K562 (cell line): Measurements from ENCODE around the gene DGKE. TPM values are rescaled to one million over a fixed set of nuclear protein-coding genes. Genes with fewer than 3 reads are reported as not detected.
A peak's percentile ranks its signal among the peaks of the same experiment; 100 is the strongest.

Experiments used
- ATAC-seq: fragments of 200-7000 bp; cut with Tn5 transposase; 3 replicates; pipeline ENCODE4 v1.9.1; 2020; ENCODE audit warnings: moderate library complexity
- BruUV-seq: library from RNA; stranded (reverse); fragments of 400-500 nt; replicated peaks from 2 replicates; lab custom pipeline; 2021; lab: Mats Ljungman, UMichigan
- CTCF ChIA-PET: fragments of 300-600 bp; formaldehyde crosslinking; extraction: SDS; loops from one replicate; lab custom pipeline; 2021; ENCODE audit warnings: low intra/inter-chr PET ratio; lab: Yijun Ruan, JAX
- POLR2A ChIA-PET: fragments of 300-600, 350-650 bp; sonication (Branson Sonifier 250); formaldehyde crosslinking; extraction: SDS; loops from one replicate; lab custom pipeline; 2021; ENCODE audit warnings: antibody characterized with exemption, inconsistent platforms; lab: Yijun Ruan, JAX
- DNase-seq, 4 experiments: peaks; one replicate each; pipeline versions ENCODE4 v3.0.0 to v3.0.0-alpha.2; 2011 to 2018; ENCODE audit warnings: low spot score in 3 of 4, mixed read lengths in 3 of 4; ENCODE audit errors: extremely low read depth in 1 of 4
- FAIRE-seq: peaks from 2 replicates; lab custom pipeline; 2011; peaks lifted over from hg19 to GRCh38; lab: Jason Lieb, UNC
- H2AFZ ChIP-seq: 2 replicates; pipeline ENCODE4 v1.6.0; 2011; ENCODE audit warnings: low read depth, low read length, control low read depth, inconsistent platforms
- H3K27ac ChIP-seq: fragments of 200-600 bp; 3 replicates; pipeline ENCODE4 v1.8.0; 2011; ENCODE audit warnings: low read depth, mild to moderate bottlenecking, control low read depth, inconsistent platforms, low read length, moderate library complexity, mixed read lengths; ENCODE audit errors: extremely low read depth
- H3K27me3 ChIP-seq, 2 experiments: fragments of 300-600 bp in 1 of 2; 2 replicates in 1 of 2; 3 replicates in 1 of 2; pipeline versions ENCODE4 v1.6.0 to v1.8.0; 2011; ENCODE audit warnings: inconsistent platforms in 2 of 2, low read length in 2 of 2, mild to moderate bottlenecking in 1 of 2, mixed read lengths in 1 of 2, moderate library complexity in 1 of 2; ENCODE audit not compliant: control insufficient read depth in 2 of 2, insufficient read depth in 2 of 2
- H3K36me3 ChIP-seq: fragments of 300-600 bp; 3 replicates; pipeline ENCODE4 v1.8.0; 2011; ENCODE audit warnings: mild to moderate bottlenecking, low read length, inconsistent platforms; ENCODE audit not compliant: control insufficient read depth, insufficient read depth
- H3K4me1 ChIP-seq, 2 experiments: fragments of 200-600 bp in 1 of 2; replicated peaks in 1 of 2; 2 replicates in 1 of 2; 3 replicates in 1 of 2; pipeline versions ENCODE4 v1.5.1 to v1.8.0; 2011; ENCODE audit warnings: inconsistent platforms in 2 of 2, low read length in 2 of 2, mild to moderate bottlenecking in 1 of 2, mixed read lengths in 1 of 2, moderate library complexity in 1 of 2; ENCODE audit not compliant: control insufficient read depth in 2 of 2, insufficient read depth in 2 of 2
- H3K4me2 ChIP-seq: 2 replicates; pipeline ENCODE4 v1.6.1; 2011; ENCODE audit warnings: low read length, control low read depth, inconsistent platforms, mixed read lengths; ENCODE audit not compliant: insufficient read depth
- H3K4me3 ChIP-seq: fragments of 200-600 bp; sonication (generic), shearing (Covaris generic); 2 replicates; pipeline ENCODE4 v1.5.1; 2016; ENCODE audit warnings: control low read depth, inconsistent platforms
- H3K79me2 ChIP-seq: fragments of 200-600 bp; 3 replicates; pipeline ENCODE4 v1.8.0; 2011; ENCODE audit warnings: low read length, inconsistent platforms; ENCODE audit not compliant: control insufficient read depth, insufficient read depth
- H3K9ac ChIP-seq, 2 experiments: 2 replicates each; pipeline versions ENCODE4 v1.6.0 to v1.6.1; 2011; ENCODE audit warnings: low read depth in 2 of 2, low read length in 2 of 2, control low read depth in 1 of 2, inconsistent platforms in 1 of 2, mild to moderate bottlenecking in 1 of 2, mixed read lengths in 1 of 2; ENCODE audit not compliant: insufficient read depth in 1 of 2
- H3K9me1 ChIP-seq: one replicate; pipeline ENCODE4 v1.6.0; 2011; ENCODE audit warnings: inconsistent platforms, mild to moderate bottlenecking, low read length, moderate library complexity; ENCODE audit not compliant: control insufficient read depth, insufficient read depth
- H3K9me3 ChIP-seq: replicated peaks from 2 replicates; pipeline ENCODE4 v1.5.1; 2011; ENCODE audit warnings: low read depth, low read length, inconsistent platforms; ENCODE audit not compliant: control insufficient read depth, insufficient read depth
- H4K20me1 ChIP-seq: replicated peaks from 2 replicates; pipeline ENCODE4 v1.6.1; 2011; ENCODE audit warnings: low read length, inconsistent platforms, mixed read lengths; ENCODE audit not compliant: control insufficient read depth, insufficient read depth
- BRF1 ChIP-seq: IDR thresholded peaks from 3 replicates; pipeline ENCODE4 v1.6.1; 2011; ENCODE audit warnings: borderline replicate concordance, mild to moderate bottlenecking; ENCODE audit not compliant: insufficient read length; ENCODE audit errors: extremely low read depth
- FOXP1 ChIP-seq: sonication (generic); formaldehyde crosslinking; IDR thresholded peaks from 2 replicates; pipeline ENCODE4 v1.8.0; 2022; ENCODE audit warnings: mild to moderate bottlenecking, missing genetic modification reagents
- FUS ChIP-seq: fragments of 200-400 bp; formaldehyde crosslinking; optimal IDR thresholded peaks from 2 replicates; pipeline ENCODE3; 2017; ENCODE audit warnings: low read depth, low read length
- MEF2A ChIP-seq: IDR thresholded peaks from 2 replicates; pipeline ENCODE4 v1.6.1; 2011; ENCODE audit warnings: low read depth, mild to moderate bottlenecking, low read length, moderate library complexity; ENCODE audit not compliant: control insufficient read depth
- NCOR1 ChIP-seq: fragments of 450-650 bp; IDR thresholded peaks from 2 replicates; pipeline ENCODE4 v1.6.1; 2016; ENCODE audit warnings: mild to moderate bottlenecking, moderate library complexity
- NFATC3 ChIP-seq: fragments of 450-650 bp; IDR thresholded peaks from 2 replicates; pipeline ENCODE4 v1.6.1; 2017; ENCODE audit warnings: mild to moderate bottlenecking
- PCBP2 ChIP-seq: fragments of 200-400 bp; formaldehyde crosslinking; IDR thresholded peaks from 2 replicates; pipeline ENCODE4 v1.6.1; 2018; ENCODE audit warnings: low read length, low read depth, mild to moderate bottlenecking, moderate library complexity; ENCODE audit not compliant: poor library complexity, severe bottlenecking
- SMAD1 ChIP-seq: fragments of 150-350 bp; IDR thresholded peaks from 2 replicates; pipeline ENCODE4 v1.6.1; 2014; ENCODE audit warnings: low read length, low read depth; ENCODE audit not compliant: partially characterized antibody
- SNRNP70 ChIP-seq: fragments of 200-400 bp; formaldehyde crosslinking; optimal IDR thresholded peaks from 2 replicates; pipeline ENCODE3; 2017; ENCODE audit warnings: low read depth, low read length
- TSC22D4 ChIP-seq: fragments of 450-650 bp; IDR thresholded peaks from 2 replicates; pipeline ENCODE4 v1.6.1; 2016; ENCODE audit warnings: missing genetic modification characterization, missing biosample characterization, control low read depth
- ZNF133 ChIP-seq: fragments of 250-450 bp; sonication (Bioruptor Pico); IDR thresholded peaks from 2 replicates; pipeline ENCODE4 v1.4.0; 2020; ENCODE audit warnings: mild to moderate bottlenecking
- WGBS: fragments of 100-300 bp; shearing (Covaris generic); methylation state at CpG from one replicate; pipeline ENCODE4 v1.1.6; 2016; ENCODE audit warnings: low coverage, mixed read lengths; ENCODE audit not compliant: insufficient coverage; ENCODE audit errors: missing lambda C conversion rate; 5-methylcytosine and 5-hydroxymethylcytosine counted together
- in situ Hi-C: fragments of 300-500 bp; cut with MboI; formaldehyde crosslinking; loops from 4 replicates; pipeline ENCODE4 v1.15.0; 2018; ENCODE audit warnings: inconsistent platforms, mixed read lengths
- intact Hi-C: fragments of 100-400 bp; cut with micrococcal nuclease; formaldehyde crosslinking; loops from 2 replicates; pipeline ENCODE4 v1.14.2; 2022
- polyA plus RNA-seq, 8 experiments: library from polyadenylated mRNA; depleted of rRNA in 4 of 8; stranded (reverse) in 5 of 8; unstranded in 3 of 8; fragments of >200 nt; fragmentation: Nextera tagmentation in 2 of 8; fragmentation: Illumina TruSeq in 1 of 8; extraction: Ambion mirVana in 2 of 8; extraction: Trizol in 1 of 8; gene quantifications; 2 replicates each; pipeline versions ENCODE4 v1.2.1 to v1.2.3, GENCODE V29; 2011 to 2014; ENCODE audit warnings: inconsistent platforms in 1 of 8, missing spikeins in 1 of 8
- total RNA-seq, 7 experiments: library from RNA; depleted of rRNA in 6 of 7; stranded (reverse); fragments of >200 nt in 6 of 7; fragmentation: Illumina TruSeq in 2 of 7; extraction: Trizol in 2 of 7; gene quantifications; 2 replicates each; pipeline versions ENCODE4 v1.2.1 to v1.2.3, GENCODE V29; 2011 to 2021; ENCODE audit warnings: low replicate concordance in 1 of 7
- TF ChIP-seq, protein P1 (sequence below), 2 experiments: fragments of 450-650 bp; IDR thresholded peaks; 2 replicates each; pipeline ENCODE4 v1.6.1; 2018; ENCODE audit warnings: mild to moderate bottlenecking in 2 of 2, low read depth in 1 of 2; ENCODE audit not compliant: partially characterized antibody in 2 of 2
- TF ChIP-seq, protein P2 (sequence below), 2 experiments: fragments of 250-450 bp in 1 of 2; fragments of 450-650 bp in 1 of 2; sonication (Bioruptor Pico) in 1 of 2; IDR thresholded peaks; 2 replicates each; pipeline versions ENCODE4 v1.6.1 to v1.8.0; 2016 to 2021; ENCODE audit warnings: mild to moderate bottlenecking in 2 of 2, moderate library complexity in 2 of 2, missing compliant biosample characterization in 1 of 2, missing genetic modification characterization in 1 of 2

The DGKE gene
- total and polyA plus RNA-seq, 9 of the 15 experiments (the other 6 are each of a cell fraction or from before 2014, with no cell fraction given): 1.3 to 9.9 (median 5.9) TPM

DNA sequence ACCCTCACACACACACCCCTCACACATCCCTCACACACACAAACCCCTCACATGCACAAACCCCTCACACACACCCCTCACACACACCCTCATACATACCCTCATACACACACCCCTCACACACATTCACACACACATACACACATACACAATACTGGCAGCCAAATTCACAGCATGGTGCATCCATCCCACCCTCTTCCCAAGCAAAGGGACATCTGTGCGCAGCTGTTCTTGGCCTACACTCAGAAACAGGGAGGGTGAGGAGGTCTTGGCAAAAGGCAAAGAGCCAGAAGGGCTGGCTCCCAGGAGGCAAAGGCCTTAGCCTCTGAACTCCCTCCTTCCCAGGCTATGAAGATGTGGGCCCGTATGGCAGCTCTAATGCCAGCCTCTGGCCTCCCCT is 23.6 kb upstream of the DGKE start:
- H2AFZ ChIP-seq: no peak overlapping the region
- FAIRE-seq (no peak), ATAC-seq (no peak), DNase-seq (no peak)
- no TSS peak for BruUV-seq
- 0 out of 4 replicates have a peak overlapping the region, but pooled peaks of 1 of the 2 experiments have one; percentile 21 for H3K9ac ChIP-seq
- H3K4me1 ChIP-seq: peaks cover 0 to 3% of the 10 kb centered on the region in 2 experiments; a peak in 2 of 5 replicates
- no peaks in the 10 kb centered on the region for H3K9me3 ChIP-seq
- peaks cover 24 to 27% of the 10 kb centered on the region in 2 experiments for H3K27me3 ChIP-seq
- TF ChIP-seq PCBP2: no peak
- TF ChIP-seq ZNF133 (CRISPR knock-in tag): no peak
- no peak for TF ChIP-seq FUS
- TF ChIP-seq, protein P1, sequence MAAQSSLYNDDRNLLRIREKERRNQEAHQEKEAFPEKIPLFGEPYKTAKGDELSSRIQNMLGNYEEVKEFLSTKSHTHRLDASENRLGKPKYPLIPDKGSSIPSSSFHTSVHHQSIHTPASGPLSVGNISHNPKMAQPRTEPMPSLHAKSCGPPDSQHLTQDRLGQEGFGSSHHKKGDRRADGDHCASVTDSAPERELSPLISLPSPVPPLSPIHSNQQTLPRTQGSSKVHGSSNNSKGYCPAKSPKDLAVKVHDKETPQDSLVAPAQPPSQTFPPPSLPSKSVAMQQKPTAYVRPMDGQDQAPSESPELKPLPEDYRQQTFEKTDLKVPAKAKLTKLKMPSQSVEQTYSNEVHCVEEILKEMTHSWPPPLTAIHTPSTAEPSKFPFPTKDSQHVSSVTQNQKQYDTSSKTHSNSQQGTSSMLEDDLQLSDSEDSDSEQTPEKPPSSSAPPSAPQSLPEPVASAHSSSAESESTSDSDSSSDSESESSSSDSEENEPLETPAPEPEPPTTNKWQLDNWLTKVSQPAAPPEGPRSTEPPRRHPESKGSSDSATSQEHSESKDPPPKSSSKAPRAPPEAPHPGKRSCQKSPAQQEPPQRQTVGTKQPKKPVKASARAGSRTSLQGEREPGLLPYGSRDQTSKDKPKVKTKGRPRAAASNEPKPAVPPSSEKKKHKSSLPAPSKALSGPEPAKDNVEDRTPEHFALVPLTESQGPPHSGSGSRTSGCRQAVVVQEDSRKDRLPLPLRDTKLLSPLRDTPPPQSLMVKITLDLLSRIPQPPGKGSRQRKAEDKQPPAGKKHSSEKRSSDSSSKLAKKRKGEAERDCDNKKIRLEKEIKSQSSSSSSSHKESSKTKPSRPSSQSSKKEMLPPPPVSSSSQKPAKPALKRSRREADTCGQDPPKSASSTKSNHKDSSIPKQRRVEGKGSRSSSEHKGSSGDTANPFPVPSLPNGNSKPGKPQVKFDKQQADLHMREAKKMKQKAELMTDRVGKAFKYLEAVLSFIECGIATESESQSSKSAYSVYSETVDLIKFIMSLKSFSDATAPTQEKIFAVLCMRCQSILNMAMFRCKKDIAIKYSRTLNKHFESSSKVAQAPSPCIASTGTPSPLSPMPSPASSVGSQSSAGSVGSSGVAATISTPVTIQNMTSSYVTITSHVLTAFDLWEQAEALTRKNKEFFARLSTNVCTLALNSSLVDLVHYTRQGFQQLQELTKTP (IDR thresholded peaks at IDR 0.05; ENCODE audit: low read depth in 1 of 2, partially characterized antibody in 2 of 2): no peak
- no peak for TF ChIP-seq FOXP1 (CRISPR knock-in tag)
- TF ChIP-seq BRF1: no peak
- TF ChIP-seq SMAD1: no peak
- TF ChIP-seq NFATC3: no peak
- no peak for TF ChIP-seq TSC22D4 (tag)
- no peak for TF ChIP-seq MEF2A
- TF ChIP-seq SNRNP70: no peak
- TF ChIP-seq, protein P2, sequence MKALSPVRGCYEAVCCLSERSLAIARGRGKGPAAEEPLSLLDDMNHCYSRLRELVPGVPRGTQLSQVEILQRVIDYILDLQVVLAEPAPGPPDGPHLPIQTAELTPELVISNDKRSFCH (CRISPR knock-in tag; IDR thresholded peaks at IDR 0.05): no peak
- TF ChIP-seq, protein P2 (tag; IDR thresholded peaks at IDR 0.05): no peak
- no peak for TF ChIP-seq NCOR1
- ChIA-PET CTCF (interaction anchor here (0.7 kb wide), 1 partner anchor 151 kb away, joined by 3 read pairs; the partner anchor contains the start of gene COIL), POLR2A (no interaction called here)
- no peak overlapping the region for H3K4me2 ChIP-seq
- WGBS: 11% methylated on average over 2 of the region's 2 CpGs
- H3K9me1 ChIP-seq: no peaks in the 10 kb centered on the region
- H3K27ac ChIP-seq: no peak overlapping the region
- H3K79me2 ChIP-seq: no peaks in the 10 kb centered on the region
- intact Hi-C loops: no loop called here
- H4K20me1 ChIP-seq: no peaks in the 10 kb centered on the region
- no peaks in the 10 kb centered on the region for H3K36me3 ChIP-seq
- in situ Hi-C loops: no loop called here
- no peak overlapping the region for H3K4me3 ChIP-seq
